22Rv1 (cell line): ENCODE measurements around the gene CUL2.
"Not testable (repeated sequence)": the region's sequence is repeated elsewhere in the genome, so short reads cannot be mapped to it uniquely, and the experiment has no call there.

Experiments used
- H3K27ac ChIP-seq: fragments of 450-650 bp; 2 replicates; pipeline ENCODE4 v1.5.1; 2017
- CTCF ChIP-seq: fragments of 450-650 bp; IDR thresholded peaks from 2 replicates; pipeline ENCODE4 v1.5.1; 2017; ENCODE audit warnings: mild to moderate bottlenecking
- ZFX ChIP-seq: fragments of 450-650 bp; IDR thresholded peaks from 2 replicates; pipeline ENCODE4 v1.6.1; 2017; ENCODE audit warnings: antibody characterized with exemption, borderline replicate concordance

CUL2 gene

GRCh38 chr10:35058686-35059085 is 31.5 kb downstream of the CUL2 start:
- no peak overlapping the region for H3K27ac ChIP-seq
- no peak for TF ChIP-seq CTCF
- no peak for TF ChIP-seq ZFX

GRCh38 chr10:35058134-35058533 is 32.0 kb downstream of the CUL2 start:
- no peak overlapping the region for H3K27ac ChIP-seq

GRCh38 chr10:35056686-35057085 is 33.5 kb downstream of the CUL2 start:
- TF ChIP-seq ZFX = no peak
- TF ChIP-seq CTCF = no peak
- no peak overlapping the region for H3K27ac ChIP-seq

More at GRCh38 chr10:35058134-35058533, 32.0 kb downstream of the CUL2 start:
- no peak for TF ChIP-seq CTCF
- TF ChIP-seq ZFX = no peak

- TF ChIP-seq ZFX (no peak), CTCF (no peak)
- H3K27ac ChIP-seq = no peak overlapping the region
Observed at GRCh38 chr10:35056133-35056532, 34.0 kb downstream of the CUL2 start.

GRCh38 chr10:35050568-35050967 is 39.6 kb downstream of the CUL2 start:
- no peak overlapping the region for H3K27ac ChIP-seq
- TF ChIP-seq ZFX (no peak), CTCF (no peak)

- TF ChIP-seq CTCF (no peak), ZFX (no peak)
- no peak overlapping the region for H3K27ac ChIP-seq
Observed at GRCh38 chr10:35046074-35046473, 44.1 kb downstream of the CUL2 start.

GRCh38 chr10:35045275-35045674 is 44.9 kb downstream of the CUL2 start:
- not testable (repeated sequence) for H3K27ac ChIP-seq

GRCh38 chr10:35043796-35044344 is 46.3 kb downstream of the CUL2 start:
- no peak overlapping the region for H3K27ac ChIP-seq
- TF ChIP-seq ZFX (no peak), CTCF (no peak)
